ENCODE results near the gene ASB6.

- TF ChIP-seq CTCF (IDR thresholded peaks at IDR 0.05) (no peak), POLR2A (IDR thresholded peaks at IDR 0.05) (no peak)
Measured at GRCh38 chr9:129677456-129677855, 35.5 kb upstream of the ASB6 start.

Measured in body of pancreas (tissue), 4 donors.